ENCODE results near the gene DEXI.

The DEXI gene

GRCh38 chr16:10888320-10888937 lies 53.8 kb downstream of the DEXI start:
- no peak for DNase-seq (ENCODE audit: insufficient read length, low spot score)
- FAIRE-seq: no peak
- no peak for TF ChIP-seq CTCF (IDR thresholded peaks at IDR 0.05; ENCODE audit: insufficient read depth, missing control alignments)

- no peak for TF ChIP-seq CTCF (IDR thresholded peaks at IDR 0.05; ENCODE audit: insufficient read depth, missing control alignments)
- no peak for DNase-seq (ENCODE audit: insufficient read length, low spot score)
- FAIRE-seq: no peak
Measured at GRCh38 chr16:10885246-10885645, 57.0 kb downstream of the DEXI start.

- DNase-seq (ENCODE audit: insufficient read length, low spot score): no peak
- no peak for TF ChIP-seq CTCF (IDR thresholded peaks at IDR 0.05; ENCODE audit: insufficient read depth, missing control alignments)
- FAIRE-seq: no peak
Measured at GRCh38 chr16:10883004-10883403, 59.3 kb downstream of the DEXI start.

GRCh38 chr16:10881479-10882030 lies 60.7 kb downstream of the DEXI start:
- no peak for FAIRE-seq
- DNase-seq (ENCODE audit: insufficient read length, low spot score): no peak
- TF ChIP-seq CTCF (IDR thresholded peaks at IDR 0.05; ENCODE audit: insufficient read depth, missing control alignments): no peak

- no peak for DNase-seq (ENCODE audit: insufficient read length, low spot score)
- TF ChIP-seq CTCF (IDR thresholded peaks at IDR 0.05; ENCODE audit: insufficient read depth, missing control alignments): no peak
- no peak for FAIRE-seq
Measured at GRCh38 chr16:10880594-10881452, 61.4 kb downstream of the DEXI start.

GRCh38 chr16:10879681-10880589 lies 62.3 kb downstream of the DEXI start:
- no peak for TF ChIP-seq CTCF (IDR thresholded peaks at IDR 0.05; ENCODE audit: insufficient read depth, missing control alignments)
- DNase-seq (ENCODE audit: insufficient read length, low spot score) (no peak), FAIRE-seq (no peak)

All from D721Med (cell line).